Right ventricle myocardium inferior (tissue), 1 donor: ENCODE data around the gene CTTNBP2. TPM values are rescaled to one million over a fixed set of nuclear protein-coding genes. Genes with fewer than 3 reads are reported as not detected.

Source experiments
- ATAC-seq: fragments of 200-7000 bp; cut with Tn5 transposase; one replicate; pipeline ENCODE4 v1.9.1; 2020; ENCODE audit warnings: mild to moderate bottlenecking, moderate library complexity
- DNase-seq: peaks from one replicate; pipeline ENCODE4 v3.0.0; 2021; ENCODE audit errors: missing footprints
- intact Hi-C: fragments of 100-400 bp; cut with DNase I; formaldehyde crosslinking; loops from one replicate; pipeline ENCODE4 v1.11.0; 2022
- total RNA-seq: library from RNA; stranded (reverse); fragmentation: NEBNext Ultra II Directional; extraction: Animal tissue kit (Norgen Biotek cat#: 25700); gene quantifications from one replicate; pipeline ENCODE4 v1.2.1, GENCODE V29; 2021
- donor health status: DM: no; HTN: yes; CAD: no; lungs with severe emphysema.

The CTTNBP2 gene
- total RNA-seq, 1 donor from 2014 or later: 1.5 TPM

GRCh38 chr7:117835016-117835664 is 38.1 kb downstream of the CTTNBP2 start:
- ATAC-seq (no peak), DNase-seq (no peak)
- intact Hi-C loops: no loop called here

GRCh38 chr7:117830422-117830954 is 42.8 kb downstream of the CTTNBP2 start:
- intact Hi-C loops: no loop called here
- ATAC-seq (peak; percentile 62), DNase-seq (no peak)

- DNase-seq (no peak), ATAC-seq (no peak)
- intact Hi-C loops: no loop called here
Measured at GRCh38 chr7:117829450-117830117, 43.7 kb downstream of the CTTNBP2 start.

- no peak for ATAC-seq
- intact Hi-C loops: no loop called here
- no peak for DNase-seq
Measured at GRCh38 chr7:117828825-117829224, 44.4 kb downstream of the CTTNBP2 start.

- intact Hi-C loops: no loop called here
- DNase-seq (no peak), ATAC-seq (no peak)
Measured at GRCh38 chr7:117827862-117828261, 45.4 kb downstream of the CTTNBP2 start.

GRCh38 chr7:117825132-117825531 is 48.1 kb downstream of the CTTNBP2 start:
- ATAC-seq: no peak
- intact Hi-C loops: no loop called here
- no peak for DNase-seq

- ATAC-seq: no peak
- DNase-seq: no peak
- intact Hi-C loops: no loop called here
Measured at GRCh38 chr7:117824592-117824991, 48.6 kb downstream of the CTTNBP2 start.

- DNase-seq: no peak
- intact Hi-C loops: no loop called here
- ATAC-seq: no peak
Measured at GRCh38 chr7:117819558-117819957, 53.7 kb downstream of the CTTNBP2 start.

- intact Hi-C loops: no loop called here
- ATAC-seq: no peak
- DNase-seq: no peak
Measured at GRCh38 chr7:117818232-117818631, 55.0 kb downstream of the CTTNBP2 start.

GRCh38 chr7:117816727-117817126 is 56.5 kb downstream of the CTTNBP2 start:
- DNase-seq (no peak), ATAC-seq (no peak)
- intact Hi-C loops: no loop called here

- DNase-seq: no peak
- intact Hi-C loops: no loop called here
Measured at GRCh38 chr7:117811696-117812095, 61.5 kb downstream of the CTTNBP2 start.

GRCh38 chr7:117810642-117811512 is 62.4 kb downstream of the CTTNBP2 start:
- intact Hi-C loops: no loop called here
- DNase-seq (no peak), ATAC-seq (no peak)

More at GRCh38 chr7:117811696-117812095, 61.5 kb downstream of the CTTNBP2 start:
- ATAC-seq: no peak

GRCh38 chr7:117809958-117810357 is 63.3 kb downstream of the CTTNBP2 start:
- DNase-seq (no peak), ATAC-seq (peak; percentile 62)
- intact Hi-C loops: no loop called here

- intact Hi-C loops: no loop called here
- DNase-seq (no peak), ATAC-seq (peak; percentile 38)
Measured at GRCh38 chr7:117808910-117809705, 64.1 kb downstream of the CTTNBP2 start.

- DNase-seq (peak; percentile 71), ATAC-seq (peak; percentile 86)
- intact Hi-C loops: no loop called here
Measured at GRCh38 chr7:117808341-117808757, 64.9 kb downstream of the CTTNBP2 start.

GRCh38 chr7:117807676-117808075 is 65.6 kb downstream of the CTTNBP2 start:
- intact Hi-C loops: no loop called here
- ATAC-seq: no peak
- no peak for DNase-seq

- intact Hi-C loops: no loop called here
- ATAC-seq (no peak), DNase-seq (no peak)
Measured at GRCh38 chr7:117806011-117806410, 67.2 kb downstream of the CTTNBP2 start.

- intact Hi-C loops: no loop called here
- no peak for ATAC-seq
- no peak for DNase-seq
Measured at GRCh38 chr7:117805241-117805640, 68.0 kb downstream of the CTTNBP2 start.

- intact Hi-C loops: no loop called here
- ATAC-seq (no peak), DNase-seq (no peak)
Measured at GRCh38 chr7:117803476-117803875, 69.8 kb downstream of the CTTNBP2 start.
